ENCODE results near the gene DSCAML1. TPM values are rescaled to one million over a fixed set of nuclear protein-coding genes. Genes with fewer than 3 reads are reported as not detected.

The DSCAML1 gene
- total RNA-seq, 1 experiment from 2014 or later = 0.15 TPM

- Mint-ChIP-seq H3K36me3 (ENCODE audit: insufficient read depth in 1 of 3, low read depth in 3 of 3) (no peaks in the 10 kb centered on the region), H3K9me3 (no peaks in the 10 kb centered on the region)
- no peak overlapping the region for H3K27ac ChIP-seq (ENCODE audit: insufficient read length, low read depth, low read length)
These were observed 192.6 kb downstream of the DSCAML1 start for GRCh38 chr11:117604336-117604995.

More at GRCh38 chr11:117604336-117604995, 192.6 kb downstream of the DSCAML1 start:
- H4K91ac ChIP-seq (ENCODE audit: insufficient read length, low read depth, low read length) = no peak overlapping the region
- Mint-ChIP-seq H3K27ac (no peak overlapping the region), H3K4me3 (no peak overlapping the region), H3K27me3 (ENCODE audit: low read depth) (peaks cover 33% of the 10 kb centered on the region), H3K4me1 (peaks cover 52 to 54% of the 10 kb centered on the region in 2 experiments)
- no peak overlapping the region for H2BK12ac ChIP-seq (ENCODE audit: insufficient read length, low read depth, low read length)
- H3K56ac ChIP-seq (ENCODE audit: insufficient read length, low read depth, low read length) = no peak overlapping the region
- no peak overlapping the region for H2BK20ac ChIP-seq (ENCODE audit: low read depth, low read length, poor library complexity, severe bottlenecking)
- no peak overlapping the region for H2BK5ac ChIP-seq (ENCODE audit: insufficient read length, low read length)
- no peak overlapping the region for H3K18ac ChIP-seq (ENCODE audit: insufficient read length, low read depth, low read length)
- H4K8ac ChIP-seq (replicated peaks; ENCODE audit: insufficient read length, low read depth, low read length) = no peak overlapping the region
- WGBS (ENCODE audit: extremely low coverage, insufficient read length, low lambda C conversion rate) = no CpG with 5 or more reads among the region's 14 CpGs
- no peak overlapping the region for H4K5ac ChIP-seq (ENCODE audit: insufficient read length, low read depth, low read length)
- no peak overlapping the region for H3K23ac ChIP-seq (ENCODE audit: insufficient read length, low read depth, low read length)
- H3K79me1 ChIP-seq (ENCODE audit: insufficient read depth, low read depth, low read length, poor library complexity, severe bottlenecking) = no peaks in the 10 kb centered on the region
- TF ChIP-seq CTCF (conservative IDR thresholded peaks at IDR 0.05) = no peak
- no peak overlapping the region for H3T11ph ChIP-seq (ENCODE audit: low read length)
- no peaks in the 10 kb centered on the region for H3K9me3 ChIP-seq (ENCODE audit: control insufficient read depth, low read depth, low read length)
- H3K14ac ChIP-seq (ENCODE audit: insufficient read depth, low read length) = no peak overlapping the region
- H3K9ac ChIP-seq (ENCODE audit: extremely low read depth, insufficient read length, low read length) = no peak overlapping the region
- no peaks in the 10 kb centered on the region; the same call in 1 of the 2 replicates for H3K27me3 ChIP-seq (ENCODE audit: insufficient read depth, low read length)
- peaks cover 11% of the 10 kb centered on the region; the same call in 1 of the 2 replicates for H3K4me1 ChIP-seq (ENCODE audit: insufficient read depth, low read length)
- no peak overlapping the region for H3K4ac ChIP-seq (ENCODE audit: low read depth, low read length)
- H2BK120ac ChIP-seq (ENCODE audit: low read depth, low read length, poor library complexity, severe bottlenecking) = no peak overlapping the region
- no peaks in the 10 kb centered on the region for H3K23me2 ChIP-seq (ENCODE audit: insufficient read length, low read depth, low read length, poor library complexity, severe bottlenecking)
- no peaks in the 10 kb centered on the region for H4K20me1 ChIP-seq (ENCODE audit: control insufficient read depth, insufficient read depth, insufficient read length)
- no peak overlapping the region for H3K4me2 ChIP-seq (ENCODE audit: insufficient read depth, insufficient read length, low read length)
- H3K79me2 ChIP-seq (ENCODE audit: insufficient read depth, low read length) = no peaks in the 10 kb centered on the region
- H2AFZ ChIP-seq (ENCODE audit: low read length) = no peak overlapping the region
- no peak for DNase-seq
- no peak overlapping the region for H2BK15ac ChIP-seq (ENCODE audit: low read depth, low read length)
- H2AK5ac ChIP-seq (ENCODE audit: insufficient read length, low read length) = no peak overlapping the region

Measured in H9 (cell line).